ENCODE measurements around the gene DLG5.

- TF ChIP-seq POLR2AphosphoS5 (IDR thresholded peaks at IDR 0.05), result no peak
- TF ChIP-seq POLR2A (IDR thresholded peaks at IDR 0.05), result no peak
Observed at GRCh38 chr10:77964811-77965210, 38.3 kb upstream of the DLG5 start.
